Caco-2 (cell line): ENCODE measurements around the gene NKRF. TPM values are rescaled to one million over a fixed set of nuclear protein-coding genes. Genes with fewer than 3 reads are reported as not detected.
"Not testable (repeated sequence)": the region's sequence is repeated elsewhere in the genome, so short reads cannot be mapped to it uniquely, and the experiment has no call there.

ENCODE experiments used
- BruUV-seq: library from RNA; stranded (reverse); fragments of 400-500 nt; replicated peaks from 2 replicates; lab custom pipeline; 2021; lab: Mats Ljungman, UMichigan
- CTCF ChIA-PET: fragments of 300-600 bp; sonication (Branson Sonifier 250); formaldehyde crosslinking; loops from one replicate; lab custom pipeline; 2022; ENCODE audit warnings: antibody characterized with exemption; lab: Charles Lee
- POLR2A ChIA-PET: fragments of 300-600 bp; sonication (Branson Sonifier 250); formaldehyde crosslinking; loops from one replicate; lab custom pipeline; 2022; ENCODE audit warnings: antibody characterized with exemption; lab: Charles Lee
- DNase-seq, 2 experiments: peaks; one replicate each; pipeline versions ENCODE4 v3.0.0 to v3.0.0-alpha.2; 2020 to 2022
- H3K27me3 ChIP-seq: replicated peaks from 2 replicates; pipeline ENCODE4 v1.6.0; 2011; ENCODE audit warnings: low read length; ENCODE audit not compliant: control insufficient read depth, insufficient read depth
- H3K36me3 ChIP-seq: 2 replicates; pipeline ENCODE4 v1.5.1; 2011; ENCODE audit warnings: low read length; ENCODE audit not compliant: control insufficient read depth, insufficient read depth
- H3K4me1 ChIP-seq: fragments of 250-450 bp; sonication (Bioruptor Pico); 2 replicates; pipeline ENCODE4 v1.5.1; 2020; ENCODE audit warnings: mild to moderate bottlenecking
- H3K4me3 ChIP-seq: 2 replicates; pipeline ENCODE4 v1.5.1; 2011; ENCODE audit warnings: low read depth, mild to moderate bottlenecking, control low read depth, low read length
- H3K9me3 ChIP-seq: fragments of 250-450 bp; sonication (Bioruptor Pico); 2 replicates; pipeline ENCODE4 v1.5.1; 2020; ENCODE audit warnings: mild to moderate bottlenecking, moderate library complexity
- H3K27ac Mint-ChIP-seq: one replicate; pipeline ENCODE4 v1.8.0; 2022; ENCODE audit warnings: mixed read lengths; ENCODE audit not compliant: unreplicated experiment
- H3K27me3 Mint-ChIP-seq: one replicate; pipeline ENCODE4 v1.8.0; 2022; ENCODE audit warnings: mixed read lengths; ENCODE audit not compliant: insufficient read depth, unreplicated experiment
- H3K36me3 Mint-ChIP-seq: one replicate; pipeline ENCODE4 v1.8.0; 2022; ENCODE audit warnings: mild to moderate bottlenecking, mixed read lengths; ENCODE audit not compliant: insufficient read depth, unreplicated experiment
- H3K4me1 Mint-ChIP-seq: one replicate; pipeline ENCODE4 v1.8.0; 2022; ENCODE audit warnings: low read depth, mixed read lengths; ENCODE audit not compliant: unreplicated experiment
- H3K4me3 Mint-ChIP-seq: one replicate; pipeline ENCODE4 v1.8.0; 2022; ENCODE audit warnings: mild to moderate bottlenecking, moderate library complexity, mixed read lengths; ENCODE audit not compliant: unreplicated experiment
- H3K9me3 Mint-ChIP-seq: one replicate; pipeline ENCODE4 v1.8.0; 2022; ENCODE audit warnings: mixed read lengths; ENCODE audit not compliant: unreplicated experiment
- CTCF ChIP-seq, 2 experiments: fragments of 200-600 bp in 1 of 2; IDR thresholded peaks; 1 replicate in 1 of 2; 2 replicates in 1 of 2; pipeline versions ENCODE4 v1.5.1 to v1.8.0; 2011 to 2022; ENCODE audit warnings: antibody characterized with exemption in 1 of 2, control low read depth in 1 of 2, inconsistent platforms in 1 of 2, low read depth in 1 of 2, low read length in 1 of 2, mild to moderate bottlenecking in 1 of 2, moderate library complexity in 1 of 2; ENCODE audit not compliant: insufficient read depth in 1 of 2, severe bottlenecking in 1 of 2, unreplicated experiment in 1 of 2
- intact Hi-C: fragments of 100-400 bp; cut with micrococcal nuclease; formaldehyde crosslinking; loops from one replicate; pipeline ENCODE4 v1.10.0; 2022; ENCODE audit not compliant: unreplicated experiment
- total RNA-seq: library from RNA; stranded (reverse); gene quantifications from 2 replicates; pipeline ENCODE4 v1.2.3, GENCODE V29; 2022

Gene NKRF
- total RNA-seq, 1 experiment from 2014 or later, result 14.4 TPM

GRCh38 chrX:119638725-119639471, 32.7 kb upstream of the NKRF start:
- H3K27me3 ChIP-seq, result no peaks in the 10 kb centered on the region
- ChIA-PET POLR2A (no interaction called here), CTCF (no interaction called here)
- no peaks in the 10 kb centered on the region for H3K9me3 ChIP-seq
- no peaks in the 10 kb centered on the region for H3K27me3 Mint-ChIP-seq
- no peaks in the 10 kb centered on the region for H3K9me3 Mint-ChIP-seq
- no peak for TF ChIP-seq CTCF (IDR thresholded peaks at IDR 0.05; ENCODE audit: insufficient read depth in 1 of 2, low read depth in 1 of 2, low read length in 1 of 2, severe bottlenecking in 1 of 2, unreplicated experiment in 1 of 2)
- no peak overlapping the region for H3K27ac Mint-ChIP-seq
- no peaks in the 10 kb centered on the region for H3K4me1 ChIP-seq
- no peak overlapping the region for H3K4me3 ChIP-seq
- no peaks in the 10 kb centered on the region for H3K4me1 Mint-ChIP-seq
- no peak overlapping the region for H3K4me3 Mint-ChIP-seq
- H3K36me3 Mint-ChIP-seq, result no peaks in the 10 kb centered on the region
- no peaks in the 10 kb centered on the region for H3K36me3 ChIP-seq
- intact Hi-C loops, result no loop called here
- BruUV-seq, result no TSS peak
- no peak for DNase-seq

- H3K9me3 ChIP-seq, intact Hi-C loops: not testable (repeated sequence)
Observed at GRCh38 chrX:119637421-119637820, 31.2 kb upstream of the NKRF start.

GRCh38 chrX:119636419-119636818, 30.2 kb upstream of the NKRF start:
- ChIA-PET POLR2A (no interaction called here), CTCF (no interaction called here)
- no peaks in the 10 kb centered on the region for H3K27me3 Mint-ChIP-seq
- H3K36me3 ChIP-seq, result no peaks in the 10 kb centered on the region
- H3K36me3 Mint-ChIP-seq, result no peaks in the 10 kb centered on the region
- no TSS peak for BruUV-seq
- no peaks in the 10 kb centered on the region for H3K4me1 ChIP-seq
- TF ChIP-seq CTCF (IDR thresholded peaks at IDR 0.05; ENCODE audit: insufficient read depth in 1 of 2, low read depth in 1 of 2, low read length in 1 of 2, severe bottlenecking in 1 of 2, unreplicated experiment in 1 of 2), result no peak
- no peaks in the 10 kb centered on the region for H3K9me3 ChIP-seq
- no peak overlapping the region for H3K4me3 Mint-ChIP-seq
- H3K27ac Mint-ChIP-seq, result no peak overlapping the region
- DNase-seq, result no peak
- no peaks in the 10 kb centered on the region for H3K27me3 ChIP-seq
- intact Hi-C loops, result no loop called here
- H3K4me1 Mint-ChIP-seq, result no peaks in the 10 kb centered on the region
- no peak overlapping the region for H3K4me3 ChIP-seq
- H3K9me3 Mint-ChIP-seq, result no peaks in the 10 kb centered on the region

More at GRCh38 chrX:119637421-119637820, 31.2 kb upstream of the NKRF start:
- CTCF ChIA-PET, H3K4me1 Mint-ChIP-seq, H3K36me3 Mint-ChIP-seq, H3K27me3 ChIP-seq, H3K4me3 ChIP-seq, POLR2A ChIA-PET, BruUV-seq, DNase-seq, H3K27ac Mint-ChIP-seq, H3K4me3 Mint-ChIP-seq, H3K4me1 ChIP-seq, H3K36me3 ChIP-seq, H3K27me3 Mint-ChIP-seq, H3K9me3 Mint-ChIP-seq: not testable (repeated sequence)
